Heart right ventricle (tissue), 16 donors: ENCODE data around the gene RIMBP2. TPM values are rescaled to one million over a fixed set of nuclear protein-coding genes. Genes with fewer than 3 reads are reported as not detected.

Experiments used
- ATAC-seq, 8 donors: fragments of 200-7000 bp; cut with Tn5 transposase; one replicate each; pipeline ENCODE4 v1.9.1; 2020; ENCODE audit warnings: mild to moderate bottlenecking in 8 of 8, moderate library complexity in 8 of 8, moderate number of reproducible peaks in 1 of 8
- DNase-seq, 2 donors: peaks; one replicate each; pipeline ENCODE4 v3.0.0-alpha.2; 2020
- H3K27ac ChIP-seq, 10 donors: fragments of 200-600 bp; sonication (generic) in 2 of 10; one replicate each; pipeline versions ENCODE4 v1.5.0 to v1.8.0; 2020 to 2022; ENCODE audit warnings: mild to moderate bottlenecking in 3 of 10
- H3K27me3 ChIP-seq, 7 donors: fragments of 200-600 bp; one replicate each; pipeline ENCODE4 v1.8.0; 2021 to 2022; ENCODE audit warnings: mild to moderate bottlenecking in 2 of 7
- H3K36me3 ChIP-seq, 9 donors: fragments of 200-600 bp; sonication (generic) in 1 of 9; one replicate each; pipeline versions ENCODE4 v1.5.0 to v1.8.0; 2020 to 2022; ENCODE audit warnings: mild to moderate bottlenecking in 2 of 9
- H3K4me1 ChIP-seq, 9 donors: fragments of 200-600 bp; sonication (generic) in 1 of 9; one replicate each; pipeline versions ENCODE4 v1.5.0 to v1.8.0; 2020 to 2022; ENCODE audit warnings: mild to moderate bottlenecking in 4 of 9
- H3K4me3 ChIP-seq, 10 donors: fragments of 200-600 bp; sonication (generic) in 2 of 10; one replicate each; pipeline versions ENCODE4 v1.5.0 to v1.8.0; 2020 to 2022; ENCODE audit warnings: mild to moderate bottlenecking in 7 of 10, moderate library complexity in 2 of 10
- H3K9me3 ChIP-seq, 11 donors: fragments of 200-600 bp in 10 of 11; sonication (generic) in 2 of 11; one replicate each; pipeline versions ENCODE4 v1.5.0 to v1.8.0; 2013 to 2022; ENCODE audit warnings: mild to moderate bottlenecking in 2 of 11, control low read depth in 1 of 11, moderate library complexity in 1 of 11
- CTCF ChIP-seq, 9 donors: fragments of 200-600 bp; sonication (generic) in 2 of 9; IDR thresholded peaks; one replicate each; pipeline versions ENCODE4 v1.5.0 to v1.8.0; 2021 to 2022; ENCODE audit warnings: antibody characterized with exemption in 9 of 9, mild to moderate bottlenecking in 5 of 9, moderate library complexity in 1 of 9
- WGBS, 2 donors: extraction: QIAGEN DNeasy Blood & Tissue Kit; methylation state at CpG; one replicate each; pipeline ENCODE4 v1.1.7; 2013; ENCODE audit warnings: inconsistent platforms in 1 of 2; 5-methylcytosine and 5-hydroxymethylcytosine counted together
- intact Hi-C, 10 donors: fragments of 100-400 bp; cut with DNase I; formaldehyde crosslinking; loops; one replicate each; pipeline versions ENCODE4 v1.11.1 to v1.14.2; 2022
- polyA plus RNA-seq, 2 donors: library from polyadenylated mRNA; stranded (reverse); fragments of 200-250 nt; gene quantifications; one replicate each; pipeline ENCODE4 v1.2.3, GENCODE V29; 2013
- total RNA-seq, 10 donors: library from RNA; stranded (reverse); fragmentation: NEBNext Ultra II Directional in 3 of 10; extraction: Animal tissue kit (Norgen Biotek cat#: 25700) in 3 of 10; gene quantifications; one replicate each; pipeline versions ENCODE4 v1.2.1 to v1.2.4, GENCODE V29; 2021 to 2023
- donor health status: Arrhythmogenic right ventricular cardiomyopathy.
- donor health status: ischemic (EF 13 %, LVEDD 7.1; RV severe dilation, severe dysfunction).
- donor health status: healthy with polysubstance abuse.
- donor health status: DM: no; HTN: yes; CAD: no.
- donor health status: DM: no; HTN: no; CAD: no.
- donor health status: ischemic (EF 25% LVEDD 6.9; RV normal size, moderate dysfunction).
- donor health status: ischemic (EF 25% LVEDD 5.7; RV mildly dilated, moderate dysfunction).
- donor health status: healthy.
- donor health status: DM: yes; HTN: yes; CAD: no.
- donor health status: Ischemic cardiomyopathy.
- donor health status: ischemic (EF 35%, LVEDD 5.7; RV mildly dilated, moderate dysfunction).
- donor health status: nonischemic (EF 11% LVEDD 7.7; RV severe dilation, severe dysfunction).
- donor health status: DM: yes; HTN: yes; CAD: no.
- donor health status: PGD.
- donor health status: ischemic (EF 29% LVEDD 5.4; RV normal size, mild dysfunction).
- donor health status: nonischemic (EF 23%, LVEDD 6.1; RV moderate dilation, normal function).

Gene RIMBP2
- total and polyA plus RNA-seq, 12 donors: 0.01 to 0.17 (median 0.05) TPM; not detected in 9

GRCh38 chr12:130486891-130487416 is 229.1 kb downstream of the RIMBP2 start:
- WGBS, 2 donors: 79 to 82% methylated on average over 12 of the region's 12 CpGs
- peaks cover 0 to 4% (median 0%) of the 10 kb centered on the region in 11 donors for H3K9me3 ChIP-seq
- DNase-seq: no peak
- intact Hi-C loops: no loop called here
- ATAC-seq: no peak
- H3K36me3 ChIP-seq: no peaks in the 10 kb centered on the region
- no peak overlapping the region for H3K27ac ChIP-seq
- peaks cover 0 to 35% (median 9%) of the 10 kb centered on the region in 7 donors for H3K27me3 ChIP-seq
- no peak overlapping the region for H3K4me3 ChIP-seq
- TF ChIP-seq CTCF (IDR thresholded peaks at IDR 0.05): no peak
- H3K4me1 ChIP-seq: peaks cover 0 to 8% (median 4%) of the 10 kb centered on the region in 9 donors

- ATAC-seq (no peak), DNase-seq (no peak)
- Histone ChIP-seq H3K27me3 (peaks cover 0 to 43% (median 18%) of the 10 kb centered on the region in 7 donors), H3K36me3 (no peaks in the 10 kb centered on the region), H3K4me3 (no peak overlapping the region), H3K27ac (no peak overlapping the region), H3K4me1 (peaks cover 0 to 4% (median 0%) of the 10 kb centered on the region in 9 donors), H3K9me3 (peaks cover 0 to 4% (median 0%) of the 10 kb centered on the region in 11 donors)
- 67 to 81% methylated on average over 10 of the region's 10 CpGs for WGBS, 2 donors
- intact Hi-C loops: no loop called here
- TF ChIP-seq CTCF (IDR thresholded peaks at IDR 0.05): no peak
These were observed 230.0 kb downstream of the RIMBP2 start for GRCh38 chr12:130486146-130486435.

- no peak for TF ChIP-seq CTCF (IDR thresholded peaks at IDR 0.05)
- H3K9me3 ChIP-seq: peaks cover 0 to 4% (median 0%) of the 10 kb centered on the region in 11 donors
- no peak for DNase-seq
- WGBS, 2 donors: 85 to 86% methylated on average over 22 of the region's 22 CpGs
- no peak overlapping the region for H3K27ac ChIP-seq
- H3K4me1 ChIP-seq: peaks cover 0 to 4% (median 0%) of the 10 kb centered on the region in 9 donors
- intact Hi-C loops: no loop called here
- peaks cover 0 to 49% (median 24%) of the 10 kb centered on the region in 7 donors for H3K27me3 ChIP-seq
- H3K36me3 ChIP-seq: no peaks in the 10 kb centered on the region
- no peak overlapping the region for H3K4me3 ChIP-seq
- ATAC-seq: no peak
These were observed 230.6 kb downstream of the RIMBP2 start for GRCh38 chr12:130485291-130486145.

- DNase-seq (no peak), ATAC-seq (no peak)
- intact Hi-C loops: no loop called here
- TF ChIP-seq CTCF (IDR thresholded peaks at IDR 0.05): no peak
- H3K36me3 ChIP-seq: no peaks in the 10 kb centered on the region
- no peak overlapping the region for H3K4me3 ChIP-seq
- H3K27ac ChIP-seq: no peak overlapping the region
- 78 to 80% methylated on average over 11 of the region's 11 CpGs for WGBS, 2 donors
- H3K4me1 ChIP-seq: peaks cover 0 to 4% (median 0%) of the 10 kb centered on the region in 9 donors
- no peaks in the 10 kb centered on the region for H3K9me3 ChIP-seq
- peaks cover 0 to 62% (median 35%) of the 10 kb centered on the region in 7 donors for H3K27me3 ChIP-seq
These were observed 231.9 kb downstream of the RIMBP2 start for GRCh38 chr12:130484221-130484620.
